Activated CD8-positive, alpha-beta memory T cell treated with anti-CD3 and anti-CD28 coated beads, Interleukin-2, amount 50 U/mL, for 48 hours (primary cell): ENCODE results near the gene ENTPD8.
"Not testable (repeated sequence)": the region's sequence is repeated elsewhere in the genome, so short reads cannot be mapped to it uniquely, and the experiment has no call there.

Experiments
- DNase-seq: peaks from one replicate; pipeline ENCODE4 v3.0.0-alpha.2; 2020

The ENTPD8 gene

GRCh38 chr9:137390553-137391410 is 50.4 kb downstream of the ENTPD8 start:
- DNase-seq = no peak

- DNase-seq = no peak
These were observed 51.8 kb downstream of the ENTPD8 start for GRCh38 chr9:137389428-137389746.

- no peak for DNase-seq
These were observed 52.3 kb downstream of the ENTPD8 start for GRCh38 chr9:137388589-137389427.

GRCh38 chr9:137387891-137388560 is 53.1 kb downstream of the ENTPD8 start:
- no peak for DNase-seq

- no peak for DNase-seq
These were observed 53.9 kb downstream of the ENTPD8 start for GRCh38 chr9:137387114-137387890.

GRCh38 chr9:137386507-137387113 is 54.5 kb downstream of the ENTPD8 start:
- DNase-seq = not testable (repeated sequence)

- DNase-seq = no peak
These were observed 56.0 kb downstream of the ENTPD8 start for GRCh38 chr9:137385061-137385655.
